HG03103 (cell line): ENCODE measurements around the gene TYW5.
A peak's percentile ranks its signal among the peaks of the same experiment; 100 is the strongest.
"Not testable (repeated sequence)": the region's sequence is repeated elsewhere in the genome, so short reads cannot be mapped to it uniquely, and the experiment has no call there.

Experiments
- ATAC-seq: cut with Tn5 transposase; IDR thresholded peaks from one replicate; pipeline ENCODE4 v1.9.1; 2021; ENCODE audit warnings: low read depth; ENCODE audit not compliant: unreplicated experiment

TYW5 gene

GRCh38 chr2:199923924-199924323 is 31.4 kb downstream of the TYW5 start:
- ATAC-seq = no peak

- no peak for ATAC-seq
Measured at GRCh38 chr2:199922856-199923255, 32.4 kb downstream of the TYW5 start.

- ATAC-seq = no peak
Measured at GRCh38 chr2:199916980-199917379, 38.3 kb downstream of the TYW5 start.

- ATAC-seq = no peak
Measured at GRCh38 chr2:199914372-199914958, 40.8 kb downstream of the TYW5 start.

- not testable (repeated sequence) for ATAC-seq
Measured at GRCh38 chr2:199912553-199913114, 42.7 kb downstream of the TYW5 start.

- no peak for ATAC-seq
Measured at GRCh38 chr2:199911877-199912161, 43.5 kb downstream of the TYW5 start.

- ATAC-seq = peak; percentile 81
Measured at GRCh38 chr2:199911052-199911876, 44.0 kb downstream of the TYW5 start, which contains the start of gene C2orf69. C2orf69 (plus strand) TSS chr2:199911293; CDS start chr2:199911439, 146 bp downstream.

GRCh38 chr2:199910338-199911051 is 44.8 kb downstream of the TYW5 start:
- no peak for ATAC-seq

GRCh38 chr2:199907008-199907714 is 48.1 kb downstream of the TYW5 start:
- no peak for ATAC-seq

- ATAC-seq = no peak
Measured at GRCh38 chr2:199903111-199903510, 52.2 kb downstream of the TYW5 start.

- no peak for ATAC-seq
Measured at GRCh38 chr2:199902486-199903110, 52.7 kb downstream of the TYW5 start.

- ATAC-seq = no peak
Measured at GRCh38 chr2:199901942-199902341, 53.3 kb downstream of the TYW5 start.

- ATAC-seq = no peak
Measured at GRCh38 chr2:199896617-199897016, 58.7 kb downstream of the TYW5 start.

- ATAC-seq = no peak
Measured at GRCh38 chr2:199895406-199895805, 59.9 kb downstream of the TYW5 start.

GRCh38 chr2:199883474-199884212 is 71.6 kb downstream of the TYW5 start:
- ATAC-seq = no peak

- ATAC-seq = no peak
Measured at GRCh38 chr2:199882667-199883066, 72.6 kb downstream of the TYW5 start.
